NCI-H128 (cell line): ENCODE data around the gene FAM236C.
"Not testable (repeated sequence)": the region's sequence is repeated elsewhere in the genome, so short reads cannot be mapped to it uniquely, and the experiment has no call there.

ENCODE experiments used
- DNase-seq: peaks from one replicate; lab custom pipeline; 2025; ENCODE audit not compliant: unreplicated experiment; lab: John Stamatoyannopoulos, UW

The FAM236C gene

GRCh38 chrX:72912315-72912714, at the start of gene FAM236C:
Gene FAM236C, plus strand, starts transcription at chrX:72912615. Its CDS starts 100 bp downstream, at chrX:72912715.
- DNase-seq, result not testable (repeated sequence)

- not testable (repeated sequence) for DNase-seq
These were observed 29.5 kb upstream of the FAM236C start for GRCh38 chrX:72882898-72883297.

- not testable (repeated sequence) for DNase-seq
These were observed 22.7 kb upstream of the FAM236C start for GRCh38 chrX:72889740-72890139.

DNA sequence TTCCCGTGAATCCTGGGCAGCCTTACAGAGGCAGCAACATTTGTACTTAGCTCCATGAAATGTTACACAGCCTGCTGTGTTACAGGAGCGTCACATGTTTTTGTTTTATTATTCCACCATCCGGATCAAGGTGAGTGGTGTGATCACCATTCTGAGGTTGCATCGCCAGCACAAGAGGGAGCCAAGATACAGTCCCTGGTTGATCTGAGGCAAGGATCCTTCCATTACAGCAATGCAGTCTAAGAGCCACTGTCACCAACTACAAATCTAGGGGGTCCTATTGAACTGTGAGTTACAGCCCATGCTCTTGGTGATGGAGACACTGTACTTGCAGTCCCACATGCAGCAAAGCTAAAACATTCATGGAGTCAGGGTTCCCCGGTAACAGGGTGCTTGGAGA, 3.7 kb downstream of the FAM236C start:
- not testable (repeated sequence) for DNase-seq

GRCh38 chrX:72932283-72932682, 19.9 kb downstream of the FAM236C start:
- not testable (repeated sequence) for DNase-seq

DNA sequence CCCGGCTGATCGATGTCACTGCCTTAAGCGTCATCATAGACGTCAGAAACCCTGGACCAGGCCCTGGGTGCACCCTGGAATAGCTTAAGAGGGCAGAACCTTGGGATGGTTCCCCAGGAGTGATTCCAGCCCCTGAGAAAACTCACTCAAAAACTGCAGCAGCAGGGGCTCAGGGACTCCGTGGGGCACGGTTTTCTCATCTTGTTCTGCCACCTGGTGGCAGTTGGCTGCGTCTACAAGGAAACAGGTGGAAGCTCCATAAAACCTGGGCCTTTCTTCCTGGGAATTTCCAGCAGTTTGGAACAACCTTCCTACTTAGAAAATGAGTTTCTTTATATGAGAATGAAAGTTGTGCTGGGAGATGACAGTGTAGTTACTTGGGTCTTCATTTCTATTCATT, 24.0 kb downstream of the FAM236C start:
- DNase-seq, result not testable (repeated sequence)

- DNase-seq, result not testable (repeated sequence)
These were observed 24.6 kb downstream of the FAM236C start for GRCh38 chrX:72936882-72937455.

GRCh38 chrX:72937906-72938305, 25.5 kb downstream of the FAM236C start, which contains the start of gene FAM236A:
Gene FAM236A, plus strand, starts transcription at chrX:72938206. Its CDS starts 57 bp downstream, at chrX:72938263.
- not testable (repeated sequence) for DNase-seq

GRCh38 chrX:72942272-72942671, 29.9 kb downstream of the FAM236C start:
- DNase-seq, result not testable (repeated sequence)

GRCh38 chrX:72943035-72943818, 30.8 kb downstream of the FAM236C start:
- DNase-seq, result not testable (repeated sequence)

GRCh38 chrX:72943819-72944169, 31.4 kb downstream of the FAM236C start, which contains the start of gene DMRTC1:
Gene DMRTC1, minus strand, starts transcription at chrX:72943837. Its CDS starts 68,143 bp downstream, at chrX:72875694.
- not testable (repeated sequence) for DNase-seq

GRCh38 chrX:72959971-72960370, 47.6 kb downstream of the FAM236C start:
- DNase-seq, result not testable (repeated sequence)
